ENCODE data around the gene TLK2.

- no peak for TF ChIP-seq POLR2A (IDR thresholded peaks at IDR 0.05)
- TF ChIP-seq, protein P1, sequence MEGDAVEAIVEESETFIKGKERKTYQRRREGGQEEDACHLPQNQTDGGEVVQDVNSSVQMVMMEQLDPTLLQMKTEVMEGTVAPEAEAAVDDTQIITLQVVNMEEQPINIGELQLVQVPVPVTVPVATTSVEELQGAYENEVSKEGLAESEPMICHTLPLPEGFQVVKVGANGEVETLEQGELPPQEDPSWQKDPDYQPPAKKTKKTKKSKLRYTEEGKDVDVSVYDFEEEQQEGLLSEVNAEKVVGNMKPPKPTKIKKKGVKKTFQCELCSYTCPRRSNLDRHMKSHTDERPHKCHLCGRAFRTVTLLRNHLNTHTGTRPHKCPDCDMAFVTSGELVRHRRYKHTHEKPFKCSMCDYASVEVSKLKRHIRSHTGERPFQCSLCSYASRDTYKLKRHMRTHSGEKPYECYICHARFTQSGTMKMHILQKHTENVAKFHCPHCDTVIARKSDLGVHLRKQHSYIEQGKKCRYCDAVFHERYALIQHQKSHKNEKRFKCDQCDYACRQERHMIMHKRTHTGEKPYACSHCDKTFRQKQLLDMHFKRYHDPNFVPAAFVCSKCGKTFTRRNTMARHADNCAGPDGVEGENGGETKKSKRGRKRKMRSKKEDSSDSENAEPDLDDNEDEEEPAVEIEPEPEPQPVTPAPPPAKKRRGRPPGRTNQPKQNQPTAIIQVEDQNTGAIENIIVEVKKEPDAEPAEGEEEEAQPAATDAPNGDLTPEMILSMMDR (IDR thresholded peaks at IDR 0.05) = no peak
- TF ChIP-seq EP300 (IDR thresholded peaks at IDR 0.05) = no peak
Measured at GRCh38 chr17:62661337-62661736, 182.7 kb downstream of the TLK2 start.
